Superior temporal gyrus (tissue), 1 donor: Measurements from ENCODE around the gene ENTPD8.
A peak's percentile ranks its signal among the peaks of the same experiment; 100 is the strongest.
"Not testable (repeated sequence)": the region's sequence is repeated elsewhere in the genome, so short reads cannot be mapped to it uniquely, and the experiment has no call there.

Experiments used
- DNase-seq: peaks from one replicate; pipeline ENCODE4 v3.0.0-alpha.2; 2016; ENCODE audit errors: extremely low spot score

Gene ENTPD8

DNA sequence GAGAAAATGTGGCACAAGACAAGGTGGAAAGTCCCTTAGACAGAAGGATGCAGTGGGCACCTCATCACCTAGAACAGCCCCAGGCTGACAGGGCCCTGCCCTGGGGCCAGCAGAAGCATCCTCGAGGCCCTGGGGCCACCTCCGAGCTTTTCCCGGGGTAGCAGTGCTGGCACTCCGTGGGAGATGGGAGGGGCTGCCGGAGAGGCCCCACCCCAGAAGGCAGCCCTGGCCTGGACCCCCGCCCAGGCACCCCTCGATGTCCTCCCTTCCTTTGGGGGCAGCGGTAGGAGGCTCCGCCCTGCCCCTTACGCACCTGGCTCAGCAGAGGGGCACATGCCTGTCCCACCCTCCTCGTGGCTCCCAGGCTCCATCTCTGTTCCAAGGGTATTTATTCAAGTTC is 35.7 kb upstream of the ENTPD8 start:
- no peak for DNase-seq

DNA sequence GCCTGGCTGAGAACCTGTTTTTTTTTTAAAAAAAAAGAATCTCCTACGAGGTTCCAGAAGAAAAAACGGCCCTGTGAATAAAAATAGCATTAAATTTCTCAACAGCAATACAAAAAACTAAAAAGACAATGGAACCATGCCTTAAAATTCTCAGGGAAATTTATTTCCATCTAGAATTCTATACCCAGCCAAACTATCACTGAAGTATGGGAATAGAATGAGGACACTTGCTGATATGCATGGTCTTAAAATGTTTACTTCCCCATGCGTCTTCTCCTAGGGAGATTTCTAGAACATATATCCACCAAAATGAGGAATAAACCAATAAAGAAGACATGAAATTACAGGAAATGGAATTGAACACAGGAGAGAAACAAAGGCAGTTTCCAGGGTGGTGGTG is 34.5 kb upstream of the ENTPD8 start:
- DNase-seq: no peak

DNA sequence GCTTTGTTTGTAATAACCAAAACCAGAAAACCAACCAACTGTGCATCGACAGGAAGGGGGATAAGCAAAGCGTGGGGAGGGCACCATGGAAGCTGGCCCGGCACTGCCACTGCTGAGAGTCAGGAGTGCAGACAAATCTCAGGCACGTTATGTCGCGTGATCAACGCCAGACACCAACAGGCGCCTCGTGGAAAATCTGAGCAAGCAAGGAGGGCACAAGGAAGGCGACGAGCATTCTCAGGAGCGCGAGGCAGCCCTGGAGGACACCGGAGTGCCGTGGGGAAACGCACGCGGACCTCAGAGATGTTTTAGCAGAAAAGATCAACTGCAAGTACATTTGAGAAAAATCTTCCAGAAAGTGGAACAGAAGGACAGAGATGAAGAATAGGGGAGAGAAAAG is 33.1 kb upstream of the ENTPD8 start:
- DNase-seq: no peak

- no peak for DNase-seq
Observed at GRCh38 chr9:137470785-137471184, 29.6 kb upstream of the ENTPD8 start.

DNA sequence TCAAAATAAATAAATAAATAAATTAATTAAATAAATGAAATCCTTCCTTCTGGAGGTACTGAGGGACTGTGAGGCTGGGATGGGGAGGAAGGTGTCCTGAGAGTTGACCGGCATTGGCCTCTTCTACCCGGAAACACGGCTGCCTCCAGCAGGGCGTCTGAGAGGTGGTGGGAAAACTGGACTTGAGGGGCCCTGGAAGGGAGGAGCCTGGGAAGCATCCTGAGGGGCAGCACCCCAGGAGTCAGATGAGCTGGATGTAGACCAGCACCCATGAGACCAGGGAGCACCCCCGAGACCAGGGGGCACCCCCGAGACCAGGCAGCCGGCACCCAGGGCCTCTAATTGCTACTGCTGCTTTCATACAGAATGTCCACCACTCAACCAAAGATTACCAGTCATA is 26.7 kb upstream of the ENTPD8 start:
- DNase-seq: no peak

- no peak for DNase-seq
Observed at GRCh38 chr9:137467161-137467581, 26.0 kb upstream of the ENTPD8 start.

GRCh38 chr9:137466389-137467085 is 25.4 kb upstream of the ENTPD8 start:
- DNase-seq: not testable (repeated sequence)

DNA sequence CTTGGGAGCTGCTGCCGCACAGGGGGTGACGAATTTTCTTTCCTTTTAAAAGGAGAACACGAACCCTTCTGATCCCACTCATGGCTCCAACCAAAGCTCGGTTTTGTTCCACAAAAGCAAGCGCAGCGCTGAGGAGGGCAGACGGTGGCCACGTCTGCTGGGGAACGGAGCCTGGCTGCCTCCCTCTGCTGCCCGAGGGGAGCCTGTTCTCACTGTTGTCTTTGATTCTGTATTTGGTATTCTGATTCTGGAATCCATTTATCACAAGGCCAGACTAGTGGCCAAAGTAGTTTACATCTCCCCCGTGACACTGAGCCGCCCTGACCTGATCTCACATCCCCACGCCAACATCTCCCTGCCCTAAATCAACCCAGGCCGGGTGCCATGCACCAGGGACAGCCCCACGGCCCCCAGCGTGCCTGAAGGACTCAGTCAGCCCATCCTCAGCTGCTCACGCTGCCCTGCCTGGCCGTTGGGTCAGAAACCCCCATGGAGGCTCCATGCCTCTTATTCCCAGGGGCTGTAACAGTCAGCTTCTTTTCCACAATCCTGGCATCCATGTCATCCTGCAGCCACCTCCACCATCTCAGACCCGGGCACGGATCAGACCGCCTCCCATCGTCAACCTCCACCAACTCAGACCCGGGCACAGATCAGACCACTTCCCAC is 24.7 kb upstream of the ENTPD8 start:
- DNase-seq: no peak

- no peak for DNase-seq
Observed at GRCh38 chr9:137465000-137465719, 24.0 kb upstream of the ENTPD8 start.

- no peak for DNase-seq
Observed at GRCh38 chr9:137464291-137464999, 23.3 kb upstream of the ENTPD8 start.

GRCh38 chr9:137463931-137464290 is 22.8 kb upstream of the ENTPD8 start:
- no peak for DNase-seq

DNA sequence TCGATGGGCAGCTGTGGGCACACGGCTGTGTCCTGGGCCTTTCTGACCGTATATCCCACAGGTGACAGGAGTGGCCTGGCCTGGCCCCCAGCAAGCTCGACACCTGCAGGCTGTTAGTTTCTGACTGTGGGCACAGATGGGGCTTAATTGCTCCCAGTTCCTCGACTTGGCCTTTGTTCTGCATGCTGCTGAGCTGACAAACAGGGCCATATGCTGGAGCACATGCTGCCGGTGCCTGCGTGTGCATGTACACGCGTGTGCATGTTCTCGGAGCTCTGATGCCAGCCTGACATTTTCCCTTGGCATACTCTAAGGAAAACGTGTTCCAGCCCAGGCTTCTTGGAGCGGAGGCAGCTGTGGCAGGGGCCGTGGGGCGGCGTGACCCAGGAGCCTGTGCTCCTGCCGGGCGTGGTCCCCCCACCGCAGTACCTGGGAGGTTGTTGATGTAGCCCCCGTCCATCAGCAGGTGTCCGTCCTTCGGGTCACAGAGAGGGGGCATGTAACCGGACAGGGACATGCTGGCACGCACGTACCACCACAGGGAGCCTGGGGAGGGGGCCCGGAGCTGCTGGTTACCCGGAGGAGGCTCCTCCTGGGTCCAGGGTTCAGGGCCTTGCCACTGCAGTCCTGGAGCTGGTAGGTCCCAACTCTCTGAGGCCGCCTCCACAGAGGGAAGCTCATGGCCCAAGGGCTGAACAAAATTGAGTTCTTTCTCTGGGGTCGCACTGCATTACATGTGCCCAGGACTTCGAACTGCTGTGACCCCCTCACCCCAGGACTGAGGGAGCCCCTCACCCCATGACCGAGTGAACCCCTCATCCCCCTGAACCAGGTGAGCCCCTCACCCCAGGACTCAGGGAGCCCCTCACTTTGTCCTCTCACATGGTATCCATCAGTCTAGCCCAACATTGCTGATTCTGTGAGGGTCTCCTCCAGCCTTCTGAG is 22.1 kb upstream of the ENTPD8 start:
- no peak for DNase-seq

DNA sequence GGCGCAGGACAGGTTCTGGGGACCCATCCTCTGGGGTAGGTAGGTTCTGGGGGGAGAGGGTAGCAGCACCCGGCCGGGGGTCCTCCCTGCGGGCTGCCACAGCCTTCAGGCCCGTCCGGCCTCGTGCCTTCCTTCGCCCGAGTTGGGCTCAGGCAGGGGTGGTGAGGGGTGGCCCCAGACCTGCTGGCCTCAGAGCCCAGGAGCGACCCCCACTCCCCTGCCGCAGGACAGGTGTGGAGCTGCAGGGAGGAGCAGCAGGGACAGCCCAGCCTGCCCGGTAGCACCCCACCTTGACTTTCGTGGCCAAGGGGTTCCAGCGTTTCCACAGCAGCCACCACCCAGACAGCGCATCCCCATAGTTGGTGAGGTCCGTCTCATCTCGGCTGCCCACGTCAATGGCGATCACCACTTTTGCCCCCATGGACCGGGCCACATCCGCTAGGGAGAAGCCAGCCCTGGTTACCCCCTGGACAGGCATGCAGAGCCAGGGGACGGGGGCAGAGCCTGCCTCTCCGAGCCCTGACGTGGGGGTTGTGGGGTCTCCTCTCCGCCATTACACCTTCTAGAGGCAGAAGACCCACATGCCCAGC is 21.3 kb upstream of the ENTPD8 start:
- DNase-seq: no peak

- no peak for DNase-seq
Observed at GRCh38 chr9:137461663-137462395, 20.7 kb upstream of the ENTPD8 start.

DNA sequence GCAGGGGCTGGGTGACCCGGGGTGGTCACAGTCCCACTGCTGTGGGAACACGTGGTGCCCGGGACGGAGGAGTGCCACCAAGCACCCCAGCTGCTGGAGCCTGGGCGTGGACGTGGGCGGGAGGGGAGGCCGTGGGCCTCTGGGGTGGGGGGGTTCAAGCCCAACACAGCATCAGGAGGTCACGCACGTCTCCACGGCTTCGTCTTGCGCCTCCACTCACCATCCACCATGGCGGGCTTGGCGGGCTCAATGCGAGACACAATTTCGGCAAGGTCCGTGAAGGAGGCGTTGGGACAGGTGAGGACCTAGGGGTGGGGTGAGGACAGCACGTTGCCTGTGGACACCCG is 20.1 kb upstream of the ENTPD8 start:
- no peak for DNase-seq

DNA sequence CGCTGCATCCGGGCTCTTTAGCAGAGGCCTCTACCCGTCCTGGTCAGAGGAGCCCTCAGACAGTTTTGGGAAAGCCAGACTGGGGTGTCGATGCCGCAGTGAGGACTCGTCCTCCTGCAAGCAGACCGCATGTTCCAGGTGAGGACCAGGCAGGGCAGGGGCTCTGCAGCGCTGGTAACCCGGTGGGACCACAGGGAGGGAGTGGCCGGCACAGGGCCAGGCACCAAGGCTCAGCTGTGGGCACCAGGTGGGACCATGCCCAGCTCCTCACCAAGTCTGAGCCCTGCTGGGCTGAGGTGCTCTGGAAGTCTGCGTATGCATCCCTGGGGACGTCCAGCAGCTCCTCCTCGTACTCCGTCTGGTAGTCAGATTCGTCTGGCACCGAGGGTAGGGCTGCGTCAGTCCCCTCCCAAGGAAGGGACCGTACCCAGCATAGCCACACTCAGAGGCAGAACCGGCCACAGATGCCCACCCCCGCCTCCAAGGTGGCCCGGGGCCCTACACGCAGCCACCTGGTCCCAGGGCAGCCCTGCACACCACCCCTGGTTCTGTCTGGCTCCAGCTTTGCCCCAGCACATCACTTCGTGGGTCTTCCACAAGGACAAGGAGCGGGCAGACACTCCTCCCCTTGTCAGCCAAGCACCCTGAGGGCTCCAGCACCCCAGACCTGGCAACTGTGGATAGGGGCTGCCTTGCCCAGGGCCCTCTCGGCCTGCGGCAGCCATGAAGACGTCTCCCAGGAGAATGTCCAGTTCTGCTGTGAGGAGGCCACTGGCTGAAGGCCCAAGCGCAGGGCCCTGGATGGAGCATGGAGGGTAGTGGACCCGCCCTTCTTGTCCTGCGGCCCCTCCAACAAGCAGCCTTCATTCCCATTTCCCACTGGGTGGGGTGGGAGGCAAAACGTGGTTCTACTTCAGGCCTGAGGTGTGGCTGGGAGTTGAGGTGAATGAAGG is 19.5 kb upstream of the ENTPD8 start:
- DNase-seq: no peak

DNA sequence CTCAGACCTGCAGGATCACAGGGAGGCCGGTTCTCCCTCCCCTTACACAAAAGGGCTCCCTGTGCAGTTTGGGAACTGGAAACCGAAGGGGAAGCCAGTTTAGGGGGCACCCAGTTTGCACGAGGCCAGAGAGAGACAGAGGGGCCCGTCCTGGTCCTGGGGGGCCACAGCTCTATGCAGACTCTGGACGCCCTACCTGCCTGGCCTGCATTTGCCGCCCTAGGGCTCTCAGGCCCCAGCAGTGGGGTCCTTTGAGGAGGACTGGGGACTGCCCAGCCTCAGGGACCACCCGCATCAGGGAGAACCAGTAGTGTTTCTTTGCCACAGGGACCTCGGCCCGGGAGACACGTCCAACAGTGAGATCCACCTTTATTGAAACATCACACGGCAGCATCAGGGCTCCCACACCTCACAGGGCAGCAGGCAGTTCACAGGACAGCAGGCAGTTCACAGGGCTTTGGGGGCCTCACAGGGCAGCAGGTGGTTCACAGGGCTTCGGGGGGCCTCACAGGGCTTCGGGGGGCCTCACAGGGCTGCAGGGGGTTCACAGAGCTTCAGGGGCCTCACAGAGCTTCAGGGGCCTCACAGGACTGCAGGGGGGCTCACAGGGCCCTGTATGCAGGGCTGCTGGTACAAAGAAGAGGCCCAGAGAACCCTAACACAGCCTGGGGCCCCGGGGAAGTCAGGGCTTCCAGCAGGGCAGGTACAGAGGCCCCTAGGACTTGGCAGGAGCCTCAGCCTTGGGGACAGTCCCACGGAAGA is 18.6 kb upstream of the ENTPD8 start:
- DNase-seq: no peak

GRCh38 chr9:137459152-137459600 is 18.0 kb upstream of the ENTPD8 start, which contains the start of gene NSMF:
Gene NSMF, minus strand, starts transcription at chr9:137459334. Its CDS starts 232 bp downstream, at chr9:137459102.
- DNase-seq: peak; percentile 93
